HG02610 (cell line): ENCODE results near the gene DENND4C.
"Not testable (repeated sequence)": the region's sequence is repeated elsewhere in the genome, so short reads cannot be mapped to it uniquely, and the experiment has no call there.

Experiments used
- ATAC-seq: cut with Tn5 transposase; IDR thresholded peaks from one replicate; pipeline ENCODE4 v1.9.1; 2021; ENCODE audit warnings: mild to moderate bottlenecking, moderate library complexity; ENCODE audit not compliant: unreplicated experiment

DENND4C gene

DNA sequence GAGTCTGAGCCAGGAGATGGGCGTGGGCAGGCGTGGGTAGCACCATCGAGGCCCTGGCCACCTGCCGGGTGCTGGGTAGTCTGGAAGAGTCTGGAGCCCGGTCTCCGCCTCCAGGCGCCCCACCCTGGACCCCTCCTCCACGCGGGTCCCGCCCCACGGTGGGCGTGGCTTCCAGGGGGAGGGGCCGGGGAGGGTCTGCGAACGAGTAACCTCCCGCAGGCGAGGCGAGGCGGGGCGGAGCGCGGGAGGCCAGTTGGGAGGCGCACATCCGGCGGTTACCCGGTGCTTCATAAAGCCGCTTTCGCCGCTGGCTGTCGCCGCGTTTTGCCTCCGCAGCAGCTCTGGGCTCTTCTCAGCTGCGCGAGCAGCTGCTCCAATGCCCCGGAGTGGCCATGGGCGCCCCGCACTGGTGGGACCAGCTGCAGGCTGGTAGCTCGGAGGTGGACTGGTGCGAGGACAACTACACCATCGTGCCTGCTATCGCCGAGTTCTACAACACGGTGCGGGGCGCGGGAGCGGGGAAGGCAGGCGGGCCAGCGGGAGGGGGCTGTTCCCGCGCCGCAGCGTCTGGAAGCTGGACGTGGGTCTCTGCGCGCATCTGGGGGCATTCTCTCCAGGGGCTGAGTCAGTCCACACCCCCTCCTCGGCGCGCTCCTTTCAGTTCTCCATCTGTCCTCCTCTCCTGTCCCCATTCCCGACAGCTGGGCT, 178.4 kb downstream of the DENND4C start, which contains the start of gene ACER2:
Gene ACER2 (plus strand): TSS at position 317 of the 708 bp plus-strand sequence. CDS start 76 bp downstream, at position 393.
- peak; percentile 97 for ATAC-seq

DNA sequence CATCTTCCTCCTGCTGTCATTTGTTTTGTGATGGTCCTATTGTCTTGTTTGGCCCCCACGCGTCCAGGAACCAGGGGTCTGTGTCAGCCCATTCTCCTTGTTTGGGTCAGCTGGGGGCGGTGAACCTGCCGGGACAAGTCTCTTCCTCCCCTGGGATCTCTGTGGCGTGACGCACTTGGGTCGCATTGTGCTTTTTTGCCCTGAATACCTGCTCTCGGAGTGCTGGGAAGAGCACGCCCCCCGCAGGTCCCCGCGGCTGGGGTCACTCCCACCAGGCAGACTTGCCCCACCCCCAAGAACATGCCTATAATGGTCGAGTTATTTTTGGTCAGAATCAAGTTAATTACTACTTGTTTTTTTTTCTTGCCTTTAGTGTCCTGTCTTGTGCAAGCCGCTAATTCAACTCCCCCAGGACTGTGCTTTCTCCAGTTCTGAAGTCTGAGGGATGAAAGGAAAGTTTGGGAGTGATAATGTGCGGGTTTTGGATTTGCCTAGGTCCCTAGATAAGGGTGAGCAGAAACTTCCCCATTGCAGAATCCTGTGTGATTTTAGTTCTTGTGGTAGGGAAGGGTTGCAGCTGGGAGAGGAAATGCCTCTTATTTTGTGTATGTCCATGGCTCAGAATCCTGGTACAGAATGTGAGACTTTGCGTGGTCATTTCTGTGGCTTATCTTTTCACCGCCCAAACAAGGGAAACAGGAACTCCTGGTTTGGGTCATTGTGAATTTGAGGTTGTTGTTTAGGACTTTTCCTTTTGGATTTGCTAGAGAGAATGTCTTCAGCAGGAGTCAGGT, 179.1 kb downstream of the DENND4C start:
- ATAC-seq = peak; percentile 17

DNA sequence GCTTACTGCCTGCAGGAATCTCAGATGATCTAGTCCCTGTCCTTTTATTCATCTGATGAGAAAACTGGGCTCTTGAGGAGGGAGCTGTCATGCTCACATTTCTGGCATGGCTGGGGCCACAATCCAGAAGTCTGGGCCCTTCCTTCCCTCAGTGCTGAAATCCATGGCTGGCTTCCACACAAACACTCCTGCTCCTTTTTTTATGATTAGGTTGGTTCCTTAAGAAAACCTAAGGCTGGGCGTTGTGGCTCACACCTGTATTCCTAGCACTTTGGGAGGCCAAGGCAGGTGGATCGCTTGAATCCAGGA, 179.7 kb downstream of the DENND4C start:
- ATAC-seq = no peak

DNA sequence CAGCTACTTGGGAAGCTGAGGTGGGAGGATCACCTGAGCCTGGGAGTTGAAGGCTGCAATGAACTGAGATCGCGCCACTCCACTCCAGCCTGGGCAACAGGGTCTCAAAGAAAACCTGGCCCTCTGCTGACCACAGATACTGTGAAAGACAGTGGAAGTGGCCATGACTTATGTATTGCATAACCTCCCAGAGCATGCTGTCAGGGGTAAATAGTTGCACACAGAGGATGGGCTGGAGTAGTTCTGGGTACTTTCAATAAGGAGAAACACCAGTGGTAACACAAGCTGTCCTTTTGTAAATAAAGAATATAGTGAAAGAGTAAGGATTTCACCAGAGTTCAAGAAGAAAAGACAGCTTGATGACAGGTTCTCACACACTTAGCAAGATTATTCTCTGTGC, 180.1 kb downstream of the DENND4C start:
- ATAC-seq = no peak

DNA sequence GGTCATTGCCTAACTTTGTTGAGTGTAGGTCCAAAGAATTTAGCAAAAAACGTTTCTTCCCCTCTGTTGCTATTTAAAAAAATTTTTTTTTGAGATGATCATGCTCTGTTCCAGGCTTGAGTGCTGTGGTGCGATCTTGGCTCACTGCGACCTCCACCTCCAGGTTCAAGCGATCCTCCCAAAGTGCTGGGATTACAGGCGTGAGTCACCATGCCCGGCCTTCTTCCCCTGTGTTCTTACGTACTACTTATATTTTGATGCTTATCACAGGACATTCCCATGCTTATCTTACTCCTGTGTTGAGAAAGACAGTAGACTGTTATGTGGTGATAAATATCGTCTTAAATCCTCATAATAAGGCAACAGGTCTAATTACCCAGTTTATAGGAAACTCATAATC, 180.8 kb downstream of the DENND4C start:
- ATAC-seq = no peak

DNA sequence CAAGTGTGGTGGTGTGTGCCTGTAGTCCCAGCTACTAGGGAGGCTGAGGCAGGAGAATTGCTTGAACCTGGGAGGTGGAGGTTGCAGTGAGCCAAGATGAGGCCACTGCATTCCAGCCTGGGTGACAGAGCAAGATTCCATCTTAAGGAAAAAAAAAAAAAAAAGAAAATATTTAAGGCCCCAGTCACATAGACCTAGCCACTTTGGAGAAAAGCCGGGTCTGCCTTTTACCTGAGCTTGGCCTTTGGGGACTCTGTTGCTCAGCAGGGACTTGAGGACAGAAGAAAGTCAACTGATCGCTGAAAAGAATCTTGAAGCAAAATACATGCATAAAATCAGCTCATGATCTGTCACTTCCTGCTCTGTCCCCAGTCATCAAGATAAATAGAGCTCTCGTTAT, 183.0 kb downstream of the DENND4C start:
- ATAC-seq = not testable (repeated sequence)

DNA sequence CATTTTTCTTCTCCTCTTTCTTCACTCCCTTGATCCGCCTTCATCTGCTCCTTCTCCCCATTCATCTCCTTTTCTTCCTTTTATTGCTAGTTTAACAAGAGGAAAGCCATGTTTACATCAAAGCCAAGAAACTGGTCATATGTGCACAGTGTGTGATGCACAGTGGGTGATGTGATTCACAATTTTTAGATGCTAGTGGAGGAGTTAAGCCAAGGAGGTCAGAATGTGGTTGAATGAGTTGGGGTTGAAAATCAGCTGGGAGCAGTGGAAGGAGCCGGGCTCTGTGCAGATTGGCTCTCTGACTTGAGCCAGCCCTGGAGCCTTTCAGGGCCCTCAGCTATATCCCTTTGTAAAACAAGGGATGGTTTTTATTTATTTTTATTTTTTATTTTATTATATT, 185.7 kb downstream of the DENND4C start:
- no peak for ATAC-seq

DNA sequence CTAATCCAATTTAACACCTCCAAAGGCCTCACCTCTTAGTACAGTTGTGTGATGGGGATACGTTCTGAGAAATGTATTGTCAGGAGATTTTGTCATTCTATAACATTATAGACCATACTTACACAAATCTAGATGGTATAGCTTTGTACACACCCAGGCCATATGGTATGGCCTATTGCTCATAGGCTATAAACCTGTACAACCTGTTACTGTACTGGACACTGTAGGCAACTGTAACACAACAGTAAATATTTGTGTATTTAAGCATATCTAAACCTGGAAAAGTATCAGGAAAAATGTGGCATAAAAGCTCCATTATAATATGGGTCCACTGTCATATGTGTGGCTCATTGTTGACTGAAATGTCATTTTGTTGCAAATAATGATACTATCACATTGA, 190.4 kb downstream of the DENND4C start:
- ATAC-seq = no peak
